HEK293T (cell line): ENCODE data around the gene MME.

ENCODE experiments used
- CTCF ChIA-PET: fragments of 350-600 bp; formaldehyde crosslinking; extraction: SDS; loops from one replicate; lab custom pipeline; 2021; ENCODE audit warnings: antibody characterized with exemption, inconsistent platforms; lab: Yijun Ruan, JAX
- POLR2A ChIA-PET: fragments of 350-600 bp; formaldehyde crosslinking; extraction: SDS; loops from one replicate; lab custom pipeline; 2020; ENCODE audit warnings: antibody characterized with exemption, inconsistent platforms; lab: Yijun Ruan, JAX
- DNase-seq: peaks from one replicate; pipeline ENCODE4 v3.0.0; 2012; ENCODE audit warnings: mixed read lengths; ENCODE audit errors: extremely low spot score
- ARNT ChIP-seq: fragments of 450-650 bp; IDR thresholded peaks from 2 replicates; pipeline ENCODE4 v1.6.1; 2017; ENCODE audit warnings: mild to moderate bottlenecking
- BHLHE40 ChIP-seq: fragments of 450-650 bp; IDR thresholded peaks from 2 replicates; pipeline ENCODE4 v1.6.1; 2016; ENCODE audit warnings: mild to moderate bottlenecking, moderate library complexity, borderline replicate concordance
- CTBP1 ChIP-seq: fragments of 450-650 bp; IDR thresholded peaks from 2 replicates; pipeline ENCODE4 v1.6.1; 2016; ENCODE audit warnings: borderline replicate concordance
- ELF4 ChIP-seq: fragments of 450-650 bp; IDR thresholded peaks from 2 replicates; pipeline ENCODE4 v1.6.1; 2017; ENCODE audit warnings: antibody characterized with exemption
- FOXA1 ChIP-seq: fragments of 450-650 bp; IDR thresholded peaks from 2 replicates; pipeline ENCODE4 v1.6.1; 2016; ENCODE audit warnings: mild to moderate bottlenecking
- FOXK2 ChIP-seq: fragments of 450-650 bp; IDR thresholded peaks from 2 replicates; pipeline ENCODE4 v1.6.1; 2016; ENCODE audit warnings: mild to moderate bottlenecking
- FOXM1 ChIP-seq: fragments of 450-650 bp; IDR thresholded peaks from 2 replicates; pipeline ENCODE4 v1.6.1; 2017; ENCODE audit warnings: mild to moderate bottlenecking, borderline replicate concordance
- HDGF ChIP-seq: fragments of 450-650 bp; IDR thresholded peaks from 2 replicates; pipeline ENCODE4 v1.6.1; 2017; ENCODE audit warnings: antibody characterized with exemption, borderline replicate concordance
- L3MBTL2 ChIP-seq: fragments of 450-650 bp; conservative IDR thresholded peaks from 2 replicates; pipeline ENCODE4 v1.6.1; 2016; ENCODE audit warnings: mild to moderate bottlenecking
- LEF1 ChIP-seq: fragments of 450-650 bp; IDR thresholded peaks from 2 replicates; pipeline ENCODE4 v1.6.1; 2017; ENCODE audit warnings: mild to moderate bottlenecking, borderline replicate concordance
- NFRKB ChIP-seq: fragments of 450-650 bp; IDR thresholded peaks from 2 replicates; pipeline ENCODE4 v1.6.1; 2016; ENCODE audit warnings: mild to moderate bottlenecking, moderate library complexity
- SP1 ChIP-seq: fragments of 450-650 bp; IDR thresholded peaks from 2 replicates; pipeline ENCODE4 v1.6.1; 2017
- SUZ12 ChIP-seq: fragments of 450-650 bp; IDR thresholded peaks from 2 replicates; pipeline ENCODE4 v1.6.1; 2016; ENCODE audit warnings: mild to moderate bottlenecking
- TARDBP ChIP-seq: fragments of 450-650 bp; IDR thresholded peaks from 2 replicates; pipeline ENCODE4 v1.6.1; 2016
- ZNF384 ChIP-seq: fragments of 450-650 bp; IDR thresholded peaks from 2 replicates; pipeline ENCODE4 v1.6.1; 2016
- TF ChIP-seq, protein P1 (sequence below): fragments of 450-650 bp; IDR thresholded peaks from 2 replicates; pipeline ENCODE4 v1.6.1; 2016

MME gene

GRCh38 chr3:155217591-155217990 lies 137.5 kb downstream of the MME start:
- POLR2A ChIA-PET: no interaction called here
- CTCF ChIA-PET: no interaction called here
- TF ChIP-seq FOXA1: no peak
- TF ChIP-seq ZNF384: no peak
- no peak for TF ChIP-seq BHLHE40
- TF ChIP-seq L3MBTL2: no peak
- TF ChIP-seq SP1: no peak
- no peak for TF ChIP-seq SUZ12
- TF ChIP-seq CTBP1: no peak
- TF ChIP-seq, protein P1, sequence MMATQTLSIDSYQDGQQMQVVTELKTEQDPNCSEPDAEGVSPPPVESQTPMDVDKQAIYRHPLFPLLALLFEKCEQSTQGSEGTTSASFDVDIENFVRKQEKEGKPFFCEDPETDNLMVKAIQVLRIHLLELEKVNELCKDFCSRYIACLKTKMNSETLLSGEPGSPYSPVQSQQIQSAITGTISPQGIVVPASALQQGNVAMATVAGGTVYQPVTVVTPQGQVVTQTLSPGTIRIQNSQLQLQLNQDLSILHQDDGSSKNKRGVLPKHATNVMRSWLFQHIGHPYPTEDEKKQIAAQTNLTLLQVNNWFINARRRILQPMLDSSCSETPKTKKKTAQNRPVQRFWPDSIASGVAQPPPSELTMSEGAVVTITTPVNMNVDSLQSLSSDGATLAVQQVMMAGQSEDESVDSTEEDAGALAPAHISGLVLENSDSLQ: no peak
- TF ChIP-seq ELF4: no peak
- TF ChIP-seq LEF1: no peak
- no peak for TF ChIP-seq TARDBP
- no peak for TF ChIP-seq HDGF
- no peak for TF ChIP-seq NFRKB
- TF ChIP-seq FOXM1: no peak
- TF ChIP-seq FOXK2: no peak
- TF ChIP-seq ARNT: no peak
- no peak for DNase-seq

DNA sequence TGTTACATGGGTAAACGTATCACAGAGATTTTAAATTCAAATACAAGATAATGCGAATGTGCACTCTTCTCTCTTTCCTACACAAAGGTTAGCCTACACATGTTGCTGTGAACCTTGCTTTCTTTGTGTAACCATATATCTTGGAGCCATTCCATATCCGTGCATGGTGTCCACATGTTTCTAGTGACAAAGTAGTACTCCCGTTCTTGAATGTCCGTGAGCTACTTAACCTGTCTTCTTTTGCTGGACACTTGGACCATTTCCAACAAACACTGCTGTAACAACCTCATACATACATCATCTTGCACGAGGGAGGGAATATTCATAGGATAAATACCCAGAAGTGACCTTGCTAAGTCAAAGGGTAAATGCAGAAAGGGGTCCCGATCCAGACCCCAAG lies 138.3 kb downstream of the MME start:
- TF ChIP-seq CTBP1: no peak
- no peak for TF ChIP-seq L3MBTL2
- TF ChIP-seq SP1: no peak
- no peak for TF ChIP-seq TARDBP
- TF ChIP-seq HDGF: no peak
- ChIA-PET POLR2A (interaction anchor here (0.6 kb wide), 1 partner anchor 103 kb away, joined by 3 read pairs; no protein-coding TSS in a partner anchor), CTCF (no interaction called here)
- DNase-seq: no peak

DNA sequence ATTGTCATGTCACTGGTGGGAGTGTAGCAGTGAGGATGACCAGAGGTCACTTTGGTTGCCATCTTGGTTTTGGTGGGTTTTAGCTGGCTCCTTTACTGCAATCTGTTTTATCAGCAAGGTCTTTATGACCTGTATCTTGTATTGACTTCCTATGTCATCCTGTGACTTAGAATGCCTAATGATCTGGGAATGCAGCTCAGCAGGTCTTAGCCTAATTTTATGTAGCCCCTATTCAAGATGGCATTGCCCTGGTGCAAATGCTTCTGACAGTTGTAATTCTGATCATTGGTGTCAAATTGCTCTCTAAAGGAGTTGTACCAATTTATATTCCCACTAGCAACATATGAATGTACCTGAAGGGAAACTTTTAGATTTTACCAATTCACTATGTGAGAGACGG lies 139.0 kb downstream of the MME start:
- ChIA-PET POLR2A (no interaction called here), CTCF (no interaction called here)
- TF ChIP-seq CTBP1: no peak
- no peak for TF ChIP-seq ELF4
- no peak for TF ChIP-seq HDGF
- TF ChIP-seq NFRKB: no peak
- TF ChIP-seq SUZ12: no peak
- no peak for TF ChIP-seq FOXM1
- TF ChIP-seq L3MBTL2: no peak
- TF ChIP-seq, protein P1: no peak
- TF ChIP-seq SP1: no peak
- no peak for TF ChIP-seq ZNF384
- no peak for TF ChIP-seq BHLHE40
- TF ChIP-seq FOXA1: no peak
- no peak for TF ChIP-seq LEF1
- no peak for TF ChIP-seq FOXK2
- no peak for TF ChIP-seq TARDBP
- TF ChIP-seq ARNT: no peak
- DNase-seq: no peak

DNA sequence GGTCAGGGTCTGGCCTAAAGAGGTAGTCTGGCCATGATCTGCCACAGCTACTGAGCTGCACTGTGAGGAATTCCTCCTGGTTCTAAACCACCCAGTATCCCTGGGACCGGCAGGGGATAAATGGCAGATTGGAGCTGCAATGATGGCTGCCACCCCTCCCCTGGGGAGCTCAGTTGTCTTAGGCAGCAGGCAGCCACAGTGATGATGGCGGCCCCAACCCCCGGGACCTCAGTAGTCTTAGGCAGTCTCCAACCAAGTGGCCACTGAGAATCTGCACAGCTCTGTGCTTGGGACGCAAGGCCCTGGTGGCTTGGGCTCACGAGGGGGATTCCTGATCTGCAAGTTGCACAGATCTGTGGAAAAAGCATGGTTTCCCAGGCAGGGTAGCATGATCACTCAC lies 145.3 kb downstream of the MME start:
- ChIA-PET POLR2A (no interaction called here), CTCF (no interaction called here)
- TF ChIP-seq L3MBTL2: no peak
- no peak for TF ChIP-seq FOXM1
- no peak for TF ChIP-seq NFRKB
- no peak for TF ChIP-seq ZNF384
- TF ChIP-seq FOXK2: no peak
- TF ChIP-seq CTBP1: no peak
- TF ChIP-seq FOXA1: no peak
- TF ChIP-seq SUZ12: no peak
- no peak for DNase-seq

GRCh38 chr3:155227141-155227540 lies 147.0 kb downstream of the MME start:
- no peak for DNase-seq
- TF ChIP-seq FOXK2: no peak
- no peak for TF ChIP-seq LEF1
- no peak for TF ChIP-seq BHLHE40
- no peak for TF ChIP-seq ARNT
- TF ChIP-seq, protein P1: no peak
- TF ChIP-seq L3MBTL2: no peak
- TF ChIP-seq HDGF: no peak
- ChIA-PET CTCF (no interaction called here), POLR2A (no interaction called here)

DNA sequence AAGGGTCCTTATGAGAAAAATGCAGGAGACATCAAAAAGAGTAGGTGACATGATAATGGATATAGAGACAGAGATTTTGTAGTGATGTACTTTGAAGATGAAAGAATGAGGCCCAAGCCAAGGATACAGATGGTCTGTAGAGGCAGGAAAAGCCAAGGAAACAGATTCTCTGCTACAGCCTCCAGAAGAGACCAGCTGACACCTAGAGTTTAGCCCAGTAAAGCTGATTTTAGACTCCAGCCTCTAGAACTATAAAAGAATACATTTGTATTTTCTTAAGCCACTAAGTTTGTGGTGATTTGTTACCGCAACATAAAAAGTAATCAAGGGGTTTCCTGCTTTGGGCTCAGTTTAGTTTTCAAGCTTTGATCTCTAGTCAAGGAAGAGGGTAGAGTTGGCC lies 148.6 kb downstream of the MME start:
- POLR2A ChIA-PET: no interaction called here
- no peak for TF ChIP-seq ELF4
- TF ChIP-seq, protein P1: no peak
- DNase-seq: no peak
- CTCF ChIA-PET: no interaction called here

DNA sequence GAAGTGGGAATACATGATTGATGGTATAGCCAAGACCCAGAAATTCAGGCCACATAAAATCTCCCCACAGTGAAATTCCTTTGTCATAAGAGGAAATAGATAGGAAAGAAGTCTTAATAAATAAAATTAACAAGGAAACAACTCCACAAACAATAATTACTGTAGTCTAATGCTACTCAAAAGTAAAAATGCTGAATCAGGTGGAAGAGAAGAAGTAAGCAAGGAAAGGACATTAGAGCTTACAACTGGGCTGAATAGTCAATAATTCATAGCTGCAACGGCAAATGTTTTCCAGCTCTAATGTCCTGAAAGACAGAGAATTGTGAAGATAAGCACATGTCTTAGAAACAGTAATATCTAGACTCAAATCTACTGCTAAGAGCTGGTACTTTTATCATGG lies 149.0 kb downstream of the MME start:
- POLR2A ChIA-PET: no interaction called here
- CTCF ChIA-PET: no interaction called here
- TF ChIP-seq ARNT: no peak
- TF ChIP-seq HDGF: no peak
- no peak for TF ChIP-seq FOXK2
- TF ChIP-seq FOXM1: no peak
- no peak for TF ChIP-seq NFRKB
- TF ChIP-seq LEF1: no peak
- no peak for TF ChIP-seq L3MBTL2
- no peak for TF ChIP-seq BHLHE40
- no peak for TF ChIP-seq TARDBP
- no peak for TF ChIP-seq SP1
- TF ChIP-seq ELF4: no peak
- no peak for DNase-seq
